ENCODE measurements around the gene STPG3. TPM values are rescaled to one million over a fixed set of nuclear protein-coding genes. Genes with fewer than 3 reads are reported as not detected.

Gene STPG3
- polyA plus RNA-seq, 2 of the 4 experiments (the other 2 are of a cell fraction), result not detected

- POLR2A ChIA-PET, result interaction anchor here (1.9 to 2.2 kb wide), 2 partner anchors 26 to 35 kb away, joined by 13 to 29 read pairs; partner anchors contain the start of genes NRARP and TUBB4B
- ATAC-seq, result peak; percentile 4 to 14; a peak in 4 of 6 replicates
- CTCF ChIA-PET, result interaction anchor here (0.9 to 2.8 kb wide), 6 partner anchors 9 to 132 kb away, joined by 3 to 16 read pairs (median 12); partner anchors contain the start of genes NRARP and RNF224
- Histone ChIP-seq H3K27ac (peak overlapping the region; percentile 94 to 96), H3K4me1 (peaks cover 28% of the 10 kb centered on the region), H3K4me3 (no peak overlapping the region), H3K9me3 (no peaks in the 10 kb centered on the region), H3K4me2 (peak overlapping the region; percentile 97)
- DNase-seq (ENCODE audit: low read depth in 1 of 2, low spot score in 1 of 2), result no peak
- 86% methylated on average over 21 of the region's 24 CpGs for WGBS (ENCODE audit: missing lambda C conversion rate)
- no peak for FAIRE-seq
- TF ChIP-seq NPAS2 (CRISPR knock-in tag; IDR thresholded peaks at IDR 0.05; ENCODE audit: borderline replicate concordance) (no peak), KDM1A (IDR thresholded peaks at IDR 0.05; ENCODE audit: low read depth) (no peak), JUNB (IDR thresholded peaks at IDR 0.05) (no peak), RFX5 (IDR thresholded peaks at IDR 0.05) (no peak), FOXS1 (CRISPR knock-in tag; IDR thresholded peaks at IDR 0.05) (no peak), RCOR1 (IDR thresholded peaks at IDR 0.05; ENCODE audit: low read depth, low read length) (no peak), POLR2AphosphoS2 (conservative IDR thresholded peaks at IDR 0.05; ENCODE audit: low read length) (no peak), HOXA7 (CRISPR knock-in tag; IDR thresholded peaks at IDR 0.05) (no peak), RNF2 (IDR thresholded peaks at IDR 0.05; ENCODE audit: borderline replicate concordance, low read depth) (no peak), NR3C1 (IDR thresholded peaks at IDR 0.05) (no peak), HEYL (CRISPR knock-in tag; IDR thresholded peaks at IDR 0.05) (no peak), MYC (IDR thresholded peaks at IDR 0.05; ENCODE audit: borderline replicate concordance, low read length) (no peak), SREBF2 (IDR thresholded peaks at IDR 0.05) (no peak), HOXB5 (CRISPR knock-in tag; IDR thresholded peaks at IDR 0.05) (no peak), MAFK (IDR thresholded peaks at IDR 0.05; ENCODE audit: partially characterized antibody) (no peak)
- TF ChIP-seq, protein P1, sequence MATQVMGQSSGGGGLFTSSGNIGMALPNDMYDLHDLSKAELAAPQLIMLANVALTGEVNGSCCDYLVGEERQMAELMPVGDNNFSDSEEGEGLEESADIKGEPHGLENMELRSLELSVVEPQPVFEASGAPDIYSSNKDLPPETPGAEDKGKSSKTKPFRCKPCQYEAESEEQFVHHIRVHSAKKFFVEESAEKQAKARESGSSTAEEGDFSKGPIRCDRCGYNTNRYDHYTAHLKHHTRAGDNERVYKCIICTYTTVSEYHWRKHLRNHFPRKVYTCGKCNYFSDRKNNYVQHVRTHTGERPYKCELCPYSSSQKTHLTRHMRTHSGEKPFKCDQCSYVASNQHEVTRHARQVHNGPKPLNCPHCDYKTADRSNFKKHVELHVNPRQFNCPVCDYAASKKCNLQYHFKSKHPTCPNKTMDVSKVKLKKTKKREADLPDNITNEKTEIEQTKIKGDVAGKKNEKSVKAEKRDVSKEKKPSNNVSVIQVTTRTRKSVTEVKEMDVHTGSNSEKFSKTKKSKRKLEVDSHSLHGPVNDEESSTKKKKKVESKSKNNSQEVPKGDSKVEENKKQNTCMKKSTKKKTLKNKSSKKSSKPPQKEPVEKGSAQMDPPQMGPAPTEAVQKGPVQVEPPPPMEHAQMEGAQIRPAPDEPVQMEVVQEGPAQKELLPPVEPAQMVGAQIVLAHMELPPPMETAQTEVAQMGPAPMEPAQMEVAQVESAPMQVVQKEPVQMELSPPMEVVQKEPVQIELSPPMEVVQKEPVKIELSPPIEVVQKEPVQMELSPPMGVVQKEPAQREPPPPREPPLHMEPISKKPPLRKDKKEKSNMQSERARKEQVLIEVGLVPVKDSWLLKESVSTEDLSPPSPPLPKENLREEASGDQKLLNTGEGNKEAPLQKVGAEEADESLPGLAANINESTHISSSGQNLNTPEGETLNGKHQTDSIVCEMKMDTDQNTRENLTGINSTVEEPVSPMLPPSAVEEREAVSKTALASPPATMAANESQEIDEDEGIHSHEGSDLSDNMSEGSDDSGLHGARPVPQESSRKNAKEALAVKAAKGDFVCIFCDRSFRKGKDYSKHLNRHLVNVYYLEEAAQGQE (IDR thresholded peaks at IDR 0.05), result no peak
- TF ChIP-seq, protein P2, sequence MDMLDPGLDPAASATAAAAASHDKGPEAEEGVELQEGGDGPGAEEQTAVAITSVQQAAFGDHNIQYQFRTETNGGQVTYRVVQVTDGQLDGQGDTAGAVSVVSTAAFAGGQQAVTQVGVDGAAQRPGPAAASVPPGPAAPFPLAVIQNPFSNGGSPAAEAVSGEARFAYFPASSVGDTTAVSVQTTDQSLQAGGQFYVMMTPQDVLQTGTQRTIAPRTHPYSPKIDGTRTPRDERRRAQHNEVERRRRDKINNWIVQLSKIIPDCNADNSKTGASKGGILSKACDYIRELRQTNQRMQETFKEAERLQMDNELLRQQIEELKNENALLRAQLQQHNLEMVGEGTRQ (IDR thresholded peaks at IDR 0.05), result no peak
- TF ChIP-seq, protein P3, sequence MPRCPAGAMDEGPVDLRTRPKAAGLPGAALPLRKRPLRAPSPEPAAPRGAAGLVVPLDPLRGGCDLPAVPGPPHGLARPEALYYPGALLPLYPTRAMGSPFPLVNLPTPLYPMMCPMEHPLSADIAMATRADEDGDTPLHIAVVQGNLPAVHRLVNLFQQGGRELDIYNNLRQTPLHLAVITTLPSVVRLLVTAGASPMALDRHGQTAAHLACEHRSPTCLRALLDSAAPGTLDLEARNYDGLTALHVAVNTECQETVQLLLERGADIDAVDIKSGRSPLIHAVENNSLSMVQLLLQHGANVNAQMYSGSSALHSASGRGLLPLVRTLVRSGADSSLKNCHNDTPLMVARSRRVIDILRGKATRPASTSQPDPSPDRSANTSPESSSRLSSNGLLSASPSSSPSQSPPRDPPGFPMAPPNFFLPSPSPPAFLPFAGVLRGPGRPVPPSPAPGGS (IDR thresholded peaks at IDR 0.05), result no peak
Measured at GRCh38 chr9:137275588-137276472, 24.7 kb downstream of the STPG3 start.
